ENCODE data around the gene OSBPL6.
"Not testable (repeated sequence)": the region's sequence is repeated elsewhere in the genome, so short reads cannot be mapped to it uniquely, and the experiment has no call there.

OSBPL6 gene

GRCh38 chr2:178309541-178309940, 115.2 kb downstream of the OSBPL6 start:
- no peak for DNase-seq

GRCh38 chr2:178315078-178315477, 120.8 kb downstream of the OSBPL6 start:
- no peak for DNase-seq

- DNase-seq, result no peak
Observed at GRCh38 chr2:178315488-178315948, 121.2 kb downstream of the OSBPL6 start.

- DNase-seq, result no peak
Observed at GRCh38 chr2:178317811-178318210, 123.5 kb downstream of the OSBPL6 start.

GRCh38 chr2:178320011-178320585, 125.8 kb downstream of the OSBPL6 start:
- DNase-seq, result no peak

GRCh38 chr2:178322068-178322467, 127.8 kb downstream of the OSBPL6 start:
- DNase-seq, result no peak

GRCh38 chr2:178323331-178323730, 129.0 kb downstream of the OSBPL6 start:
- not testable (repeated sequence) for DNase-seq

- no peak for DNase-seq
Observed at GRCh38 chr2:178324077-178324476, 129.8 kb downstream of the OSBPL6 start.

GRCh38 chr2:178325268-178325667, 131.0 kb downstream of the OSBPL6 start:
- no peak for DNase-seq

GRCh38 chr2:178327516-178327915, 133.2 kb downstream of the OSBPL6 start:
- peak; percentile 75 for DNase-seq

GRCh38 chr2:178328037-178328436, 133.7 kb downstream of the OSBPL6 start:
- no peak for DNase-seq

- DNase-seq, result no peak
Observed at GRCh38 chr2:178330175-178331017, 136.1 kb downstream of the OSBPL6 start.

- DNase-seq, result no peak
Observed at GRCh38 chr2:178331474-178332432, 137.4 kb downstream of the OSBPL6 start.

GRCh38 chr2:178333851-178334250, 139.5 kb downstream of the OSBPL6 start:
- DNase-seq, result no peak

- no peak for DNase-seq
Observed at GRCh38 chr2:178335230-178335629, 140.9 kb downstream of the OSBPL6 start.

GRCh38 chr2:178344121-178344520, 149.8 kb downstream of the OSBPL6 start:
- no peak for DNase-seq

- no peak for DNase-seq
Observed at GRCh38 chr2:178345951-178346350, 151.6 kb downstream of the OSBPL6 start.

GRCh38 chr2:178350051-178350450, 155.7 kb downstream of the OSBPL6 start:
- DNase-seq, result no peak

- not testable (repeated sequence) for DNase-seq
Observed at GRCh38 chr2:178357704-178358103, 163.4 kb downstream of the OSBPL6 start.

GRCh38 chr2:178359192-178359912, 165.0 kb downstream of the OSBPL6 start:
- DNase-seq, result no peak

GRCh38 chr2:178361588-178361987, 167.3 kb downstream of the OSBPL6 start:
- no peak for DNase-seq

- no peak for DNase-seq
Observed at GRCh38 chr2:178363252-178363651, 168.9 kb downstream of the OSBPL6 start.
